Measurements from ENCODE around the gene SLC25A22.

The SLC25A22 gene

GRCh38 chr11:782264-783174 lies 15.6 kb downstream of the SLC25A22 start:
- DNase-seq = no peak
- in situ Hi-C loops (cut with HindIII; ENCODE audit: low pct_ligation_motif_present, low pct_unique_long_range_greater_than_20kb, low sequenced_read_pairs) = no loop called here

GRCh38 chr11:779955-780532 lies 18.0 kb downstream of the SLC25A22 start:
- no peak for DNase-seq
- in situ Hi-C loops (cut with HindIII; ENCODE audit: low pct_ligation_motif_present, low pct_unique_long_range_greater_than_20kb, low sequenced_read_pairs) = no loop called here

- no peak for DNase-seq
- in situ Hi-C loops (cut with HindIII; ENCODE audit: low pct_ligation_motif_present, low pct_unique_long_range_greater_than_20kb, low sequenced_read_pairs) = no loop called here
These were observed 18.8 kb downstream of the SLC25A22 start for GRCh38 chr11:778976-779954.

- in situ Hi-C loops (cut with HindIII; ENCODE audit: low pct_ligation_motif_present, low pct_unique_long_range_greater_than_20kb, low sequenced_read_pairs) = no loop called here
- DNase-seq = peak; percentile 86
These were observed 20.5 kb downstream of the SLC25A22 start, which contains the start of gene GATD1 for GRCh38 chr11:777288-778255. TSS of gene GATD1 (minus strand) at chr11:777487. CDS start at chr11:777462, 25 bp downstream.

- peak; percentile 39 for DNase-seq
- in situ Hi-C loops (cut with HindIII; ENCODE audit: low pct_ligation_motif_present, low pct_unique_long_range_greater_than_20kb, low sequenced_read_pairs) = no loop called here
These were observed 21.4 kb downstream of the SLC25A22 start for GRCh38 chr11:776561-777287.

- no peak for DNase-seq
- in situ Hi-C loops (cut with HindIII; ENCODE audit: low pct_ligation_motif_present, low pct_unique_long_range_greater_than_20kb, low sequenced_read_pairs) = no loop called here
These were observed 21.9 kb downstream of the SLC25A22 start for GRCh38 chr11:776263-776560.

GRCh38 chr11:774873-775592 lies 23.0 kb downstream of the SLC25A22 start:
- in situ Hi-C loops (cut with HindIII; ENCODE audit: low pct_ligation_motif_present, low pct_unique_long_range_greater_than_20kb, low sequenced_read_pairs) = no loop called here
- DNase-seq = no peak

- DNase-seq = no peak
- in situ Hi-C loops (cut with HindIII; ENCODE audit: low pct_ligation_motif_present, low pct_unique_long_range_greater_than_20kb, low sequenced_read_pairs) = no loop called here
These were observed 24.3 kb downstream of the SLC25A22 start for GRCh38 chr11:773830-774229.

GRCh38 chr11:773425-773824 lies 24.7 kb downstream of the SLC25A22 start:
- in situ Hi-C loops (cut with HindIII; ENCODE audit: low pct_ligation_motif_present, low pct_unique_long_range_greater_than_20kb, low sequenced_read_pairs) = no loop called here

GRCh38 chr11:772429-773390 lies 25.4 kb downstream of the SLC25A22 start:
- DNase-seq = no peak
- in situ Hi-C loops (cut with HindIII; ENCODE audit: low pct_ligation_motif_present, low pct_unique_long_range_greater_than_20kb, low sequenced_read_pairs) = no loop called here

More at GRCh38 chr11:773425-773824, 24.7 kb downstream of the SLC25A22 start:
- no peak for DNase-seq

- in situ Hi-C loops (cut with HindIII; ENCODE audit: low pct_ligation_motif_present, low pct_unique_long_range_greater_than_20kb, low sequenced_read_pairs) = no loop called here
- no peak for DNase-seq
These were observed 26.4 kb downstream of the SLC25A22 start for GRCh38 chr11:771617-772204.

GRCh38 chr11:770642-771616 lies 27.2 kb downstream of the SLC25A22 start:
- no peak for DNase-seq
- in situ Hi-C loops (cut with HindIII; ENCODE audit: low pct_ligation_motif_present, low pct_unique_long_range_greater_than_20kb, low sequenced_read_pairs) = no loop called here

GRCh38 chr11:769887-770641 lies 28.0 kb downstream of the SLC25A22 start:
- in situ Hi-C loops (cut with HindIII; ENCODE audit: low pct_ligation_motif_present, low pct_unique_long_range_greater_than_20kb, low sequenced_read_pairs) = no loop called here
- DNase-seq = no peak

GRCh38 chr11:767238-767637 lies 30.8 kb downstream of the SLC25A22 start:
- no peak for DNase-seq
- in situ Hi-C loops (cut with HindIII; ENCODE audit: low pct_ligation_motif_present, low pct_unique_long_range_greater_than_20kb, low sequenced_read_pairs) = no loop called here

Data from ACHN (cell line).